Cardiac fibroblast (primary cell): ENCODE measurements around the gene TTC21A.
"Not testable (repeated sequence)": the region's sequence is repeated elsewhere in the genome, so short reads cannot be mapped to it uniquely, and the experiment has no call there.

Experiments used
- DNase-seq, 2 donors: peaks; one replicate each; pipeline versions ENCODE4 v3.0.0 to v3.0.0-alpha.2; 2010; ENCODE audit warnings: low read depth in 2 of 2
- H3K4me3 ChIP-seq, 2 donors: replicated peaks in 1 of 2; 1 replicate in 1 of 2; 2 replicates in 1 of 2; pipeline ENCODE4 v1.5.1; 2011; ENCODE audit warnings: low read depth in 2 of 2, low read length in 2 of 2, mild to moderate bottlenecking in 2 of 2, moderate library complexity in 1 of 2
- CTCF ChIP-seq: IDR thresholded peaks from one replicate; pipeline ENCODE4 v1.5.1; 2011; ENCODE audit warnings: low read depth, mild to moderate bottlenecking, low read length, inconsistent platforms

The TTC21A gene

GRCh38 chr3:39107388-39108199, at the start of gene TTC21A, which contains the start of gene GORASP1:
TTC21A (plus strand) TSS chr3:39107680; CDS start chr3:39107838, 158 bp downstream.
GORASP1 (minus strand) TSS chr3:39107627; CDS start chr3:39107541, 86 bp downstream.
- peak within 1 kb of the TSS; percentile 93 to 98 for H3K4me3 ChIP-seq
- DNase-seq: peak; percentile 85 to 91
- no peak for TF ChIP-seq CTCF

GRCh38 chr3:39061228-39061627, 46.3 kb upstream of the TTC21A start:
- H3K4me3 ChIP-seq: not testable (repeated sequence)

DNA sequence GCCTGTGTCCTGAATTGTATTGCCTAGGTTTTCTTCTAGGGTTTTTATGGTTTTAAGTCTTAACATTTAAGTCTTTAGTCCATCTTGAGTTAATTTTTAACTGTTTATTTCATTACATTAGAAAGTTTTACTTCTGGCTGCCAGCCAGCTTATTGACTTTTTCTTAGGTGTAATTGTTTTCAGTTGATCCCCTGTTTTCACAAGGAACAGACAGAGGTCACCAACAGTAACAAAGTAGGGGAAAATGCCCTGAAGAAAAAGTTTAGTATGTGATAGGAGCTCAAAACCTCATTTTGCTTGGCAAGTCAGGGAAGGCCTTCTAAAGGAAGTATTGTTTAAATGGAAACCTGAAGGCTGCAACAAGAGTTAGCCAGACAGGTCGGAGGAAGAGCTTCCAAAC, 45.3 kb upstream of the TTC21A start:
- TF ChIP-seq CTCF: no peak
- no peak overlapping the region for H3K4me3 ChIP-seq
- no peak for DNase-seq

More at GRCh38 chr3:39061228-39061627, 46.3 kb upstream of the TTC21A start:
- not testable (repeated sequence) for DNase-seq

DNA sequence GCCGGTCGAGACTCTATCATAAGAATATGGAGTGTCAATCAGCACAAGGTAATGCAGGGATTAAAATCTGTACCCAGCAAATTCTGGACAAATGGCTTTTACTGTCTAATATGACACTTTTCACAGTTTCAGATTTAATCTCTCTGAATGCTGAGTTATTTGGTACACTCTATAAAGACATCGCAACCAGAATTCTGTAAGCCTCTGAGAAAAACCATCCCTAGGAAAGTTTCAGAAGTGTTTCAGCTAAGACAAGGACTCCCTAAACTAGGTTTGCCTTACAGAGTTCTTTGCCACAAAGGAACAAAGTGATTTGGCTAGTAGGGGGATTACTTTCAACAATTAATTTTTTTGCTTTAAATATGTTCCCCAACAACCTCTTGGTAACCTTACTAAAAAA, 44.3 kb upstream of the TTC21A start:
- no peak overlapping the region for H3K4me3 ChIP-seq
- DNase-seq: no peak
- no peak for TF ChIP-seq CTCF

- no peak overlapping the region for H3K4me3 ChIP-seq
- peak in 1 of 2 donors; percentile 44 for DNase-seq
- TF ChIP-seq CTCF: no peak
Measured at GRCh38 chr3:39064646-39065045, 42.8 kb upstream of the TTC21A start.

- H3K4me3 ChIP-seq: no peak overlapping the region
- peak; percentile 34 to 54 for DNase-seq
- TF ChIP-seq CTCF: peak; percentile 54
Measured at GRCh38 chr3:39065197-39065596, 42.3 kb upstream of the TTC21A start.

GRCh38 chr3:39067286-39067685, 40.2 kb upstream of the TTC21A start:
- no peak for TF ChIP-seq CTCF
- no peak overlapping the region for H3K4me3 ChIP-seq
- peak in 1 of 2 donors; percentile 19 for DNase-seq
